EH (cell line): ENCODE measurements around the gene CNGB1.
"Not testable (repeated sequence)": the region's sequence is repeated elsewhere in the genome, so short reads cannot be mapped to it uniquely, and the experiment has no call there.

Experiments
- DNase-seq: peaks from one replicate; pipeline ENCODE4 v3.0.0-alpha.2; 2015; ENCODE audit warnings: low read depth

The CNGB1 gene

GRCh38 chr16:57858635-57859034, 112.3 kb downstream of the CNGB1 start:
- DNase-seq = no peak

- not testable (repeated sequence) for DNase-seq
Observed at GRCh38 chr16:57857991-57858390, 112.9 kb downstream of the CNGB1 start.

GRCh38 chr16:57855188-57855587, 115.7 kb downstream of the CNGB1 start:
- DNase-seq = no peak

GRCh38 chr16:57852189-57852588, 118.7 kb downstream of the CNGB1 start:
- no peak for DNase-seq

- no peak for DNase-seq
Observed at GRCh38 chr16:57848181-57848580, 122.7 kb downstream of the CNGB1 start.

- not testable (repeated sequence) for DNase-seq
Observed at GRCh38 chr16:57846931-57847330, 124.0 kb downstream of the CNGB1 start.

GRCh38 chr16:57846078-57846697, 124.7 kb downstream of the CNGB1 start:
- no peak for DNase-seq

- no peak for DNase-seq
Observed at GRCh38 chr16:57845115-57845514, 125.8 kb downstream of the CNGB1 start.

- no peak for DNase-seq
Observed at GRCh38 chr16:57844416-57845030, 126.4 kb downstream of the CNGB1 start.

GRCh38 chr16:57843400-57843799, 127.5 kb downstream of the CNGB1 start:
- no peak for DNase-seq

- no peak for DNase-seq
Observed at GRCh38 chr16:57842601-57843000, 128.3 kb downstream of the CNGB1 start.

GRCh38 chr16:57840833-57841232, 130.1 kb downstream of the CNGB1 start:
- no peak for DNase-seq

- DNase-seq = no peak
Observed at GRCh38 chr16:57838161-57838560, 132.8 kb downstream of the CNGB1 start.

GRCh38 chr16:57837305-57838125, 133.4 kb downstream of the CNGB1 start:
- DNase-seq = no peak

- DNase-seq = peak; percentile 84
Observed at GRCh38 chr16:57835439-57835838, 135.5 kb downstream of the CNGB1 start.

- DNase-seq = peak; percentile 49
Observed at GRCh38 chr16:57834936-57835335, 136.0 kb downstream of the CNGB1 start.
